GM12872 (cell line): Measurements from ENCODE around the gene IRF8.

Experiments
- CTCF ChIP-seq: IDR thresholded peaks from 3 replicates; pipeline ENCODE4 v1.5.1; 2011; ENCODE audit warnings: low read depth, mild to moderate bottlenecking, low read length, moderate library complexity; ENCODE audit not compliant: insufficient read depth

Gene IRF8

DNA sequence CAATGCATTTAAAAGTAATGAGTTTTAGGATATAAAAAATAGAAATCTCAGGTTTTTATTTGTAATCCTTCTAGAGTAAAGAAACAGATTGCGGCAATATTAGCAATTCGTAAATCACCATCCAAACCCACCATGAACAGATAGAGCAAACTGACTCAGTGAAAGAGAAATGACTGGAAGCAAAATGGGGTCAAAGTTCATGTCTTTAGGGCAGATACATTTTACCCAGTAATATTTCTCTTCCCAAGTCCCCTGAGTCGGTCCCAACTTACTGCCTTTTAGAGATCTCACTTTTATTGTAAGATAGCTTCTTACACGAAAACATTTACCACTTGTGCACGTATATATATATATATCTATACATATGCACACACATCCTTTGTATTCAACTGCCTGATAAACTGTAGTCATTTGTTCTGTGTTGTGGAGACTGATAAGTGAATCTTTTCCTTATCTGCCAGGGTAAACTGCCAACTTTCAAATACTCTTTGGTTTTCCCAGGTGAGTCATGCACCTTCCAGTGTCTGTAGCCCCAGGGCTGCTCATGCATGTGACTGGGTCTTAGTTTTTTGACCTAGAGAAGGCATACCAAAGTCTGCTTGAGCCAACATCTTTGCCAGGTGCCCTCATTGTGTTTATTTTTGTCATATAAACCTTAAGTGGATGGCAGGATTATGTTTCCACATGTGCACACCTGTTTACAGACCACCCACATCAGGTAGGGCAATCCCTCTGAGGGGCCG is 7.8 kb upstream of the IRF8 start:
- no peak for TF ChIP-seq CTCF

DNA sequence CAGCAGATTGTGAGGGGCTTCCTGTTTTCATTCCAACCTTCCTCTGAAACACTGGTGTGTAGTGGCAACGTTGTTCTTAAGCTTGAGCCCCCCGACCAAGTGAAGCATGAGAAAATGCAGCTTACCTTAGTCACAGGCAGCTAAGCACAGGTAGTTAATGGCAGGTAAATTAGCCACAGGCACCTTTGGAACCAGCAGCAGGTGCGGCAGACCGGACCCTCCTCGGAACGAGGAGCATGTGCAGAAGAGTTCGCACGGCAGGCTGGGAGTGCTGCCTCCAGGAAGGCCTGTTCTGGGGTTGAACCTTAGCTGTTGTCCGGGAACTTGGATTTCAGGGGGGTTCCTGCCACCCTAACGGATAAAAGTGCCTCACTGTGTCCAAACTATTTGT is 7.2 kb upstream of the IRF8 start:
- TF ChIP-seq CTCF = no peak

- TF ChIP-seq CTCF = no peak
These were observed 6.2 kb upstream of the IRF8 start for GRCh38 chr16:85892760-85893159.

- peak; percentile 46; the same call in 2 of the 3 replicates for TF ChIP-seq CTCF
These were observed 4.7 kb upstream of the IRF8 start for GRCh38 chr16:85894266-85894665.

GRCh38 chr16:85897382-85897781 is 1.6 kb upstream of the IRF8 start:
- TF ChIP-seq CTCF = peak; percentile 5; the same call in 1 of the 3 replicates

GRCh38 chr16:85899444-85899843 is 482 bp downstream of the IRF8 start:
- TF ChIP-seq CTCF = no peak

- no peak for TF ChIP-seq CTCF
These were observed 1.2 kb downstream of the IRF8 start for GRCh38 chr16:85900027-85900792.
